Measurements from ENCODE around the gene SLC25A22. TPM values are rescaled to one million over a fixed set of nuclear protein-coding genes. Genes with fewer than 3 reads are reported as not detected.

The SLC25A22 gene
- 10 to 100 TPM; 31.8 to 37.7 TPM for total RNA-seq

GRCh38 chr11:798093-798713 lies at the start of gene SLC25A22:
Gene SLC25A22, minus strand, starts transcription at chr11:798281. Its CDS starts 3,275 bp downstream, at chr11:795006.
- intact Hi-C loops (cut with DNase I) = no loop called here
- H3K9ac ChIP-seq (ENCODE audit: low read depth in 2 of 2, low read length in 2 of 2) = peak within 1 kb of the TSS; percentile 75 to 86
- peak within 1 kb of the TSS; percentile 92 for H3K4me3 ChIP-seq
- peak; percentile 83 for DNase-seq
- peak within 1 kb of the TSS; percentile 80 for H3K27ac ChIP-seq
- no peaks in the 10 kb centered on the region for H3K9me3 ChIP-seq
- peak; percentile 66 for TF ChIP-seq CTCF (IDR thresholded peaks at IDR 0.05)
- no peaks in the 10 kb centered on the region for H3K36me3 ChIP-seq
- no peaks in the 10 kb centered on the region for H3K27me3 ChIP-seq
- peaks cover 7% of the 10 kb centered on the region for H3K4me1 ChIP-seq

GRCh38 chr11:847876-848275 lies 49.8 kb upstream of the SLC25A22 start:
- Histone ChIP-seq H3K27ac (no peak overlapping the region), H3K27me3 (peaks cover 26% of the 10 kb centered on the region), H3K9ac (ENCODE audit: low read depth in 2 of 2, low read length in 2 of 2) (no peak overlapping the region), H3K4me3 (no peak overlapping the region), H3K36me3 (no peaks in the 10 kb centered on the region), H3K4me1 (peaks cover 12% of the 10 kb centered on the region), H3K9me3 (no peaks in the 10 kb centered on the region)
- intact Hi-C loops (cut with DNase I) = loop anchor here (5.0 kb wide), 1 partner anchor 204 kb away; no protein-coding TSS in a partner anchor
- no peak for DNase-seq
- no peak for TF ChIP-seq CTCF (IDR thresholded peaks at IDR 0.05)

- H3K36me3 ChIP-seq = no peaks in the 10 kb centered on the region
- H3K27ac ChIP-seq = no peak overlapping the region
- no peak for DNase-seq
- no peaks in the 10 kb centered on the region for H3K9me3 ChIP-seq
- no peak overlapping the region for H3K4me3 ChIP-seq
- H3K9ac ChIP-seq (ENCODE audit: low read depth in 2 of 2, low read length in 2 of 2) = no peak overlapping the region
- TF ChIP-seq CTCF (IDR thresholded peaks at IDR 0.05) = no peak
- peaks cover 26% of the 10 kb centered on the region for H3K27me3 ChIP-seq
- peaks cover 12% of the 10 kb centered on the region for H3K4me1 ChIP-seq
- intact Hi-C loops (cut with DNase I) = loop anchor here (5.0 kb wide), 1 partner anchor 206 kb away; no protein-coding TSS in a partner anchor
Observed at GRCh38 chr11:846496-847098, 48.5 kb upstream of the SLC25A22 start.

- TF ChIP-seq CTCF (IDR thresholded peaks at IDR 0.05) = no peak
- no peaks in the 10 kb centered on the region for H3K9me3 ChIP-seq
- no peak overlapping the region for H3K9ac ChIP-seq (ENCODE audit: low read depth in 2 of 2, low read length in 2 of 2)
- peaks cover 16% of the 10 kb centered on the region for H3K4me1 ChIP-seq
- intact Hi-C loops (cut with DNase I) = loop anchor here (5.0 kb wide), 1 partner anchor 206 kb away; no protein-coding TSS in a partner anchor
- DNase-seq = no peak
- peaks cover 22% of the 10 kb centered on the region for H3K27me3 ChIP-seq
- H3K36me3 ChIP-seq = no peaks in the 10 kb centered on the region
- H3K4me3 ChIP-seq = no peak overlapping the region
- no peak overlapping the region for H3K27ac ChIP-seq
Observed at GRCh38 chr11:845872-846495, 47.9 kb upstream of the SLC25A22 start.

- Histone ChIP-seq H3K36me3 (peaks cover under 1% of the 10 kb centered on the region), H3K4me1 (peaks cover 21% of the 10 kb centered on the region), H3K27ac (peak overlapping the region; percentile 81), H3K9me3 (no peaks in the 10 kb centered on the region), H3K4me3 (no peak overlapping the region), H3K27me3 (peaks cover 12% of the 10 kb centered on the region), H3K9ac (ENCODE audit: low read depth in 2 of 2, low read length in 2 of 2) (peak overlapping the region; percentile 21 to 43)
- TF ChIP-seq CTCF (IDR thresholded peaks at IDR 0.05) = no peak
- DNase-seq = peak; percentile 86
- intact Hi-C loops (cut with DNase I) = loop anchor here (5.0 kb wide), 1 partner anchor 207 kb away; no protein-coding TSS in a partner anchor
Observed at GRCh38 chr11:844693-845644, 46.9 kb upstream of the SLC25A22 start.

Data from colonic mucosa (tissue), 4 donors.